HepG2 (cell line): ENCODE results near the gene SLC26A4. TPM values are rescaled to one million over a fixed set of nuclear protein-coding genes. Genes with fewer than 3 reads are reported as not detected.
A peak's percentile ranks its signal among the peaks of the same experiment; 100 is the strongest.

ENCODE experiments used
- CHD4 ChIP-seq: fragments of 200-600 bp; sonication (generic); IDR thresholded peaks from 2 replicates; pipeline ENCODE4 v1.7.0; 2017; ENCODE audit warnings: mild to moderate bottlenecking, low read length, borderline replicate concordance
- DNMT1 ChIP-seq: sonication (generic); formaldehyde crosslinking; IDR thresholded peaks from 2 replicates; pipeline ENCODE4 v1.5.1; 2020; ENCODE audit warnings: mild to moderate bottlenecking, missing genetic modification reagents
- ESRRA ChIP-seq: sonication (generic); formaldehyde crosslinking; IDR thresholded peaks from 2 replicates; pipeline ENCODE4 v1.5.1; 2020; ENCODE audit warnings: mild to moderate bottlenecking, low read depth, missing genetic modification reagents
- FUBP1 ChIP-seq: sonication (generic); formaldehyde crosslinking; IDR thresholded peaks from 2 replicates; pipeline ENCODE4 v1.5.1; 2020; ENCODE audit warnings: missing genetic modification reagents, mild to moderate bottlenecking, borderline replicate concordance
- GTF2F1 ChIP-seq: fragments of 150-350 bp; IDR thresholded peaks from 2 replicates; pipeline ENCODE4 v1.6.1; 2014; ENCODE audit warnings: low read length
- HDAC2 ChIP-seq: sonication (generic); formaldehyde crosslinking; IDR thresholded peaks from 2 replicates; pipeline ENCODE4 v1.4.0; 2020; ENCODE audit warnings: missing genetic modification reagents
- JUNB ChIP-seq: sonication (generic); formaldehyde crosslinking; IDR thresholded peaks from 2 replicates; pipeline ENCODE4 v1.8.0; 2022; ENCODE audit warnings: missing genetic modification reagents, mild to moderate bottlenecking, borderline replicate concordance
- KAT2B ChIP-seq: fragments of 150-350 bp; IDR thresholded peaks from 2 replicates; pipeline ENCODE4 v1.6.1; 2014; ENCODE audit warnings: low read depth, low read length, borderline replicate concordance
- PAF1 ChIP-seq: IDR thresholded peaks from 2 replicates; pipeline ENCODE4 v1.6.1; 2016; ENCODE audit warnings: missing genetic modification reagents, missing compliant biosample characterization
- PHF21A ChIP-seq: sonication (generic); formaldehyde crosslinking; IDR thresholded peaks from 2 replicates; pipeline ENCODE4 v1.5.0; 2020; ENCODE audit warnings: mild to moderate bottlenecking, missing genetic modification reagents
- PTBP1 ChIP-seq: fragments of 200-400 bp; formaldehyde crosslinking; IDR thresholded peaks from 2 replicates; pipeline ENCODE4 v1.6.1; 2018; ENCODE audit warnings: low read length, low read depth; ENCODE audit not compliant: poor library complexity, severe bottlenecking
- SIN3A ChIP-seq: IDR thresholded peaks from 2 replicates; pipeline ENCODE4 v1.6.1; 2011; ENCODE audit warnings: low read depth, mild to moderate bottlenecking, control low read depth, low read length, borderline replicate concordance
- TBX3 ChIP-seq: fragments of 450-650 bp; IDR thresholded peaks from 2 replicates; pipeline ENCODE4 v1.6.1; 2017; ENCODE audit warnings: antibody characterized with exemption, mild to moderate bottlenecking, inconsistent platforms, borderline replicate concordance
- TCF7L2 ChIP-seq: IDR thresholded peaks from 2 replicates; pipeline ENCODE4 v1.6.1; 2011; ENCODE audit warnings: mild to moderate bottlenecking, low read depth, low read length, moderate library complexity
- TEAD3 ChIP-seq: optimal IDR thresholded peaks from 2 replicates; pipeline ENCODE3; 2016; ENCODE audit warnings: borderline replicate concordance
- TSC22D2 ChIP-seq: sonication (generic); formaldehyde crosslinking; IDR thresholded peaks from 2 replicates; pipeline ENCODE4 v1.5.1; 2020; ENCODE audit warnings: missing genetic modification reagents, mild to moderate bottlenecking, borderline replicate concordance
- ZNF10 ChIP-seq: sonication (generic); formaldehyde crosslinking; IDR thresholded peaks from 2 replicates; pipeline ENCODE4 v1.4.0; 2020; ENCODE audit warnings: mild to moderate bottlenecking, low read depth, missing genetic modification reagents, borderline replicate concordance
- ZNF674 ChIP-seq: sonication (generic); formaldehyde crosslinking; IDR thresholded peaks from 2 replicates; pipeline ENCODE4 v1.5.0; 2020; ENCODE audit warnings: low read depth, mild to moderate bottlenecking, missing genetic modification reagents
- polyA plus RNA-seq, 8 experiments: library from polyadenylated mRNA; depleted of rRNA in 3 of 8; stranded (reverse) in 7 of 8; unstranded in 1 of 8; fragments of >200 nt; fragmentation: Illumina TruSeq in 4 of 8; extraction: Trizol in 4 of 8; gene quantifications; 2 replicates each; pipeline versions ENCODE4 v1.2.1 to v1.2.3, GENCODE V29; 2011 to 2016; ENCODE audit warnings: low read depth in 4 of 8, missing spikeins in 1 of 8, mixed read lengths in 1 of 8; ENCODE audit not compliant: insufficient read depth in 1 of 8
- total RNA-seq, 5 experiments: library from RNA; depleted of rRNA; stranded (reverse); fragments of >200 nt; fragmentation: Illumina TruSeq; extraction: Trizol; gene quantifications; 2 replicates each; pipeline ENCODE4 v1.2.3, GENCODE V29; 2016; ENCODE audit warnings: low read depth in 1 of 5
- TF ChIP-seq, protein P1 (sequence below): sonication (generic); formaldehyde crosslinking; IDR thresholded peaks from 2 replicates; pipeline ENCODE4 v1.4.0; 2020; ENCODE audit warnings: missing genetic modification reagents, borderline replicate concordance
- TF ChIP-seq, protein P2 (sequence below), 2 experiments: sonication (generic) in 1 of 2; formaldehyde crosslinking in 1 of 2; IDR thresholded peaks; 2 replicates each; pipeline versions ENCODE4 v1.5.1 to v1.6.1; 2011 to 2020; ENCODE audit warnings: borderline replicate concordance in 1 of 2, low read depth in 1 of 2, low read length in 1 of 2, mild to moderate bottlenecking in 1 of 2, missing genetic modification reagents in 1 of 2, moderate library complexity in 1 of 2

The SLC26A4 gene
- total and polyA plus RNA-seq, 2 of the 13 experiments (the other 11 are each of a cell fraction or from before 2014, with no cell fraction given), result 0.08 to 0.11 TPM

GRCh38 chr7:107743567-107744344 is 83.1 kb downstream of the SLC26A4 start, which contains the start of gene CBLL1 (continued):
- TF ChIP-seq PHF21A (CRISPR knock-in tag) (peak; percentile 86; the same call in 1 of the 2 replicates), TSC22D2 (CRISPR knock-in tag) (peak; percentile 67), SIN3A (peak; percentile 29; the same call in 1 of the 2 replicates), TBX3 (no peak), TCF7L2 (no peak), DNMT1 (CRISPR knock-in tag) (peak; percentile 64; the same call in 1 of the 2 replicates), GTF2F1 (no peak), ZNF10 (CRISPR knock-in tag) (no peak), ZNF674 (CRISPR knock-in tag) (no peak), TEAD3 (CRISPR knock-in tag) (peak; percentile 20), JUNB (no peak), ESRRA (CRISPR knock-in tag) (0 out of 2 replicates have a peak, but pooled peaks have one; percentile 9), KAT2B (no peak), CHD4 (peak; percentile 48; the same call in 1 of the 2 replicates), FUBP1 (CRISPR knock-in tag) (no peak), PTBP1 (no peak), PAF1 (CRISPR knock-in tag) (no peak), HDAC2 (peak; percentile 47)
- TF ChIP-seq, protein P1, sequence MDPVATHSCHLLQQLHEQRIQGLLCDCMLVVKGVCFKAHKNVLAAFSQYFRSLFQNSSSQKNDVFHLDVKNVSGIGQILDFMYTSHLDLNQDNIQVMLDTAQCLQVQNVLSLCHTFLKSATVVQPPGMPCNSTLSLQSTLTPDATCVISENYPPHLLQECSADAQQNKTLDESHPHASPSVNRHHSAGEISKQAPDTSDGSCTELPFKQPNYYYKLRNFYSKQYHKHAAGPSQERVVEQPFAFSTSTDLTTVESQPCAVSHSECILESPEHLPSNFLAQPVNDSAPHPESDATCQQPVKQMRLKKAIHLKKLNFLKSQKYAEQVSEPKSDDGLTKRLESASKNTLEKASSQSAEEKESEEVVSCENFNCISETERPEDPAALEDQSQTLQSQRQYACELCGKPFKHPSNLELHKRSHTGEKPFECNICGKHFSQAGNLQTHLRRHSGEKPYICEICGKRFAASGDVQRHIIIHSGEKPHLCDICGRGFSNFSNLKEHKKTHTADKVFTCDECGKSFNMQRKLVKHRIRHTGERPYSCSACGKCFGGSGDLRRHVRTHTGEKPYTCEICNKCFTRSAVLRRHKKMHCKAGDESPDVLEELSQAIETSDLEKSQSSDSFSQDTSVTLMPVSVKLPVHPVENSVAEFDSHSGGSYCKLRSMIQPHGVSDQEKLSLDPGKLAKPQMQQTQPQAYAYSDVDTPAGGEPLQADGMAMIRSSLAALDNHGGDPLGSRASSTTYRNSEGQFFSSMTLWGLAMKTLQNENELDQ (CRISPR knock-in tag), result no peak
- TF ChIP-seq, protein P2, sequence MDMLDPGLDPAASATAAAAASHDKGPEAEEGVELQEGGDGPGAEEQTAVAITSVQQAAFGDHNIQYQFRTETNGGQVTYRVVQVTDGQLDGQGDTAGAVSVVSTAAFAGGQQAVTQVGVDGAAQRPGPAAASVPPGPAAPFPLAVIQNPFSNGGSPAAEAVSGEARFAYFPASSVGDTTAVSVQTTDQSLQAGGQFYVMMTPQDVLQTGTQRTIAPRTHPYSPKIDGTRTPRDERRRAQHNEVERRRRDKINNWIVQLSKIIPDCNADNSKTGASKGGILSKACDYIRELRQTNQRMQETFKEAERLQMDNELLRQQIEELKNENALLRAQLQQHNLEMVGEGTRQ (IDR thresholded peaks at IDR 0.05; ENCODE audit: low read depth, low read length), result no peak
- TF ChIP-seq, protein P2 (CRISPR knock-in tag; IDR thresholded peaks at IDR 0.05; ENCODE audit: borderline replicate concordance), result no peak
